Stimulated activated naive CD4-positive, alpha-beta T cell treated with Interleukin-2 at 50 U/mL for 16 hours (primary cell): ENCODE data around the gene CBFA2T3.

Experiments used
- DNase-seq: peaks from one replicate; lab custom pipeline; 2025; lab: John Stamatoyannopoulos, UW

The CBFA2T3 gene

GRCh38 chr16:88961011-88961410 is 16.0 kb downstream of the CBFA2T3 start:
- DNase-seq, result no peak

- no peak for DNase-seq
Measured at GRCh38 chr16:88960516-88960915, 16.5 kb downstream of the CBFA2T3 start.

- DNase-seq, result no peak
Measured at GRCh38 chr16:88959022-88959421, 18.0 kb downstream of the CBFA2T3 start.

- no peak for DNase-seq
Measured at GRCh38 chr16:88957887-88958577, 19.0 kb downstream of the CBFA2T3 start.

GRCh38 chr16:88957433-88957767 is 19.6 kb downstream of the CBFA2T3 start:
- no peak for DNase-seq

GRCh38 chr16:88956546-88957432 is 20.2 kb downstream of the CBFA2T3 start:
- DNase-seq, result no peak

GRCh38 chr16:88955906-88956305 is 21.1 kb downstream of the CBFA2T3 start:
- DNase-seq, result no peak

- DNase-seq, result no peak
Measured at GRCh38 chr16:88953003-88953690, 23.9 kb downstream of the CBFA2T3 start.

- no peak for DNase-seq
Measured at GRCh38 chr16:88951989-88952388, 25.0 kb downstream of the CBFA2T3 start.

- DNase-seq, result no peak
Measured at GRCh38 chr16:88951501-88951900, 25.5 kb downstream of the CBFA2T3 start.

GRCh38 chr16:88948781-88949490 is 28.1 kb downstream of the CBFA2T3 start:
- no peak for DNase-seq

GRCh38 chr16:88945473-88945872 is 31.5 kb downstream of the CBFA2T3 start:
- DNase-seq, result no peak

- no peak for DNase-seq
Measured at GRCh38 chr16:88943741-88944140, 33.3 kb downstream of the CBFA2T3 start.

- DNase-seq, result no peak
Measured at GRCh38 chr16:88943131-88943664, 33.8 kb downstream of the CBFA2T3 start.

- DNase-seq, result peak; percentile 27
Measured at GRCh38 chr16:88941913-88942909, 34.8 kb downstream of the CBFA2T3 start.

GRCh38 chr16:88940862-88941817 is 35.9 kb downstream of the CBFA2T3 start:
- no peak for DNase-seq

GRCh38 chr16:88939972-88940861 is 36.8 kb downstream of the CBFA2T3 start:
- DNase-seq, result no peak

GRCh38 chr16:88939245-88939971 is 37.6 kb downstream of the CBFA2T3 start:
- DNase-seq, result no peak
